GM12875 (cell line): ENCODE measurements around the gene UBE2S.

Experiments used
- H3K4me3 ChIP-seq: one replicate; pipeline ENCODE4 v1.5.1; 2011; ENCODE audit warnings: low read depth, low read length, control low read depth
- TF ChIP-seq, protein P1 (sequence below): IDR thresholded peaks from 2 replicates; pipeline ENCODE4 v1.5.1; 2011; ENCODE audit warnings: low read depth, mild to moderate bottlenecking, control low read depth, inconsistent platforms, low read length, moderate library complexity, borderline replicate concordance; ENCODE audit not compliant: insufficient read depth

UBE2S gene

DNA sequence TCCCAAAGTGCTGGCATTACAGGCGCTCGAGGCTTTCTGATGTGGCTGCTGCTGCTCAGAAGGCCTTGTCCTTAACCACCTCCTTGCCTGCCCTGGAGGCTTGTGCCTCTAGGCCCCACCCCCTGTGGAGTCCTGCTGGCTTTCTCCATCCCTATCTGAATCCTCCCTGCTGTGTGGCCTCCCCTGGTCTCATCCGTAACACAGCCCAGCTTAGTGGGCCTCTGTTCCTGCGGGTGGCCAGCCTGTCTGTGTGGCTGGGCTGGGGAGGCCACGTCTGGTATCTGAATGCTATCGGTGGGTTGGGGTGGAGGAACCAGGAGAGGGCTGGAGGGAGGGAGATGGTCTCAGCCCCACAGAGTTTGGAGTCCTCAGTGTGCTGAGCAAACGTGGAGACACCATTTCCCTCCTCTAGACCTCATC, 17.1 kb downstream of the UBE2S start:
- TF ChIP-seq, protein P1, sequence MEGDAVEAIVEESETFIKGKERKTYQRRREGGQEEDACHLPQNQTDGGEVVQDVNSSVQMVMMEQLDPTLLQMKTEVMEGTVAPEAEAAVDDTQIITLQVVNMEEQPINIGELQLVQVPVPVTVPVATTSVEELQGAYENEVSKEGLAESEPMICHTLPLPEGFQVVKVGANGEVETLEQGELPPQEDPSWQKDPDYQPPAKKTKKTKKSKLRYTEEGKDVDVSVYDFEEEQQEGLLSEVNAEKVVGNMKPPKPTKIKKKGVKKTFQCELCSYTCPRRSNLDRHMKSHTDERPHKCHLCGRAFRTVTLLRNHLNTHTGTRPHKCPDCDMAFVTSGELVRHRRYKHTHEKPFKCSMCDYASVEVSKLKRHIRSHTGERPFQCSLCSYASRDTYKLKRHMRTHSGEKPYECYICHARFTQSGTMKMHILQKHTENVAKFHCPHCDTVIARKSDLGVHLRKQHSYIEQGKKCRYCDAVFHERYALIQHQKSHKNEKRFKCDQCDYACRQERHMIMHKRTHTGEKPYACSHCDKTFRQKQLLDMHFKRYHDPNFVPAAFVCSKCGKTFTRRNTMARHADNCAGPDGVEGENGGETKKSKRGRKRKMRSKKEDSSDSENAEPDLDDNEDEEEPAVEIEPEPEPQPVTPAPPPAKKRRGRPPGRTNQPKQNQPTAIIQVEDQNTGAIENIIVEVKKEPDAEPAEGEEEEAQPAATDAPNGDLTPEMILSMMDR = no peak

GRCh38 chr19:55389386-55390317, 17.9 kb downstream of the UBE2S start:
- TF ChIP-seq, protein P1 = no peak
- H3K4me3 ChIP-seq = no peak overlapping the region

More for the DNA sequence above, 17.1 kb downstream of the UBE2S start:
- H3K4me3 ChIP-seq = no peak overlapping the region

DNA sequence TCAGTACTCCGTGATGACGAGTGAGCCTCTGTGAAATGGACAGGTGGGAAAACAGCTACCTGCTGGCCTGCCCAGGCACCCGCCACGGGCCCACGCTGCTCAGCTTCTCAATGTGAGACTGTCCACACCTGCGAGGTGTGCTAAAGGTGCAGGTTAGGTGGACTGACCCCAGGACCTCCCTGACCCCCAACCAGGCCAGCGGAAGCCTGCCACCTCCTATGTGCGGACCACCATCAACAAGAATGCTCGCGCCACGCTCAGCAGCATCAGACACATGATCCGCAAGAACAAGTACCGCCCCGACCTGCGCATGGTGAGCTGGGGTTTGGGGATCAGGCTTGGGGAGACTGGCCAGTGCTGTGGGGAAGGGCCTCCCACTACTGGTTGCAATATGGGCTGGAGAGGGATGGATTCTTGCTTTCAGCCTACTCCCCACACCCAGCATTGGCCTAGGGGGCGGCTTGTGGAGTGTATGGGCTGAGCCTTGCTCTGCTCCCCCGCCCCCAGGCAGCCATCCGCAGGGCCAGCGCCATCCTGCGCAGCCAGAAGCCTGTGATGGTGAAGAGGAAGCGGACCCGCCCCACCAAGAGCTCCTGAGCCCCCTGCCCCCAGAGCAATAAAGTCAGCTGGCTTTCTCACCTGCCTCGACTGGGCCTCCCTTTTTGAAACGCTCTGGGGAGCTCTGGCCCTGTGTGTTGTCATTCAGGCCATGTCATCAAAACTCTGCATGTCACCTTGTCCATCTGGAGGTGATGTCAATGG, 19.7 kb downstream of the UBE2S start:
- TF ChIP-seq, protein P1 = no peak
- H3K4me3 ChIP-seq = peak overlapping the region; percentile 99

DNA sequence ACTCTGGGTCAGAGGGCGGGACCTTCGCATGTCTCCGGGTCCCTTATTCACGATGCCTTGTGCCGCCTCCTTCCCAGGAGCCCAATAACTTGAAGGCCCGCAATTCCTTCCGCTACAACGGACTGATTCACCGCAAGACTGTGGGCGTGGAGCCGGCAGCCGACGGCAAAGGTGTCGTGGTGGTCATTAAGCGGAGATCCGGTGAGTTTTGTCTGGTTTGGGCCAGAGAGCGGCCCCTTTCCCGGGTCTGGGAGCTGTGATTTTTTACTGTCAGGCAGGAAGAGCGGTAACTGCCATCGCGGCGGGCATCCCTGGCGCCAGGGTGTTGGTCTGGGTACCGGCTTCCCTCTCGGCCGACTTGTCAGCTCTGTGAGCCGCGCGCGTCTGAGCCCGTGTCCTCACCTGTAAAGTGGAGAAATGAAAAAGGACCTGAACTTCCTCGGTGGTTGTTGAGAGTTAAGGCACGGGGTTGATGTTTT, 21.1 kb downstream of the UBE2S start:
- peak overlapping the region; percentile 99 for H3K4me3 ChIP-seq
- TF ChIP-seq, protein P1 = no peak

- peak within 1 kb of the TSS; percentile 99 for H3K4me3 ChIP-seq
- TF ChIP-seq, protein P1 = no peak
Observed at GRCh38 chr19:55385724-55386492, 21.7 kb downstream of the UBE2S start, which contains the start of gene RPL28. Gene RPL28 (plus strand): TSS chr19:55385932. CDS start chr19:55386358, 426 bp downstream.

DNA sequence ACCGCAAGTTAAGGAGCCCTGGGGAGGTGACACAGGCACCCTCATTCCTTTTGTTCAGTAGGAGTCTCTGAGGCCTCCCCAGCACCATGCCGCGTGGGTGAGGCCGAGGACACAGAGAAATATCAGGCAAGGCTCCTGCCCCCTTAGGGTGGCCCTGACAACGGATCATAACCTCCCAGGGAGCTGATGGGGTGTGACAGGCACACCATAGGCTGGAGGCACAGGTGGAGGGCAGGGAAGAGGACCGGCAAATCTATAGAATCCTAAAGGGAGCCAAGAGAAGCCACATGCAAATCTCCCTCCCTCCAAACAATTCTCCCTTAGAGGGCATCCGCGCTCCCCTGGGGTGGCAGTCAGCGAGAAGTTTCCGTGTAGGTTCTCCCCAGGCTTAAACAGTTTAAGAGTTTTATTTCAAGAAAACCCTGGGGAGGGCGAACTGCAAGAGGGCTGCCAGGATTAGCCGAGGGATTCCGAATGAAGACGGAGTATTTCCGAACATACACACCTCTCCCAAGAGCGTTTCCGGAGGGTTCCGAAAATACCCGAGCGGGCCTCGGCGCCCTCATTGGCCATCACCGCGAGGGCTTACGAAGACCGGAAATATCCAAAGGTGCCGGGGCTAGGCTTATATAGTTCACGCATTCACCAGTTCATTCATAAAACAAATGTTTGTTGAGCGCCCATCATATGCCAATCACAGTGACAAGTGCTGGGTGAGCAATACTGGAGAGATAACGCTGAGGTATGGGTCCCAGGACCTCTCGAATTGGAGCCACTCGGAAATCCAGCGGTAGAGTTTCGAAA, 22.5 kb downstream of the UBE2S start:
- H3K4me3 ChIP-seq = peak overlapping the region; percentile 99
- TF ChIP-seq, protein P1 = no peak
